ENCODE data around the gene MAML1.
"Not testable (repeated sequence)": the region's sequence is repeated elsewhere in the genome, so short reads cannot be mapped to it uniquely, and the experiment has no call there.

The MAML1 gene, protein sequence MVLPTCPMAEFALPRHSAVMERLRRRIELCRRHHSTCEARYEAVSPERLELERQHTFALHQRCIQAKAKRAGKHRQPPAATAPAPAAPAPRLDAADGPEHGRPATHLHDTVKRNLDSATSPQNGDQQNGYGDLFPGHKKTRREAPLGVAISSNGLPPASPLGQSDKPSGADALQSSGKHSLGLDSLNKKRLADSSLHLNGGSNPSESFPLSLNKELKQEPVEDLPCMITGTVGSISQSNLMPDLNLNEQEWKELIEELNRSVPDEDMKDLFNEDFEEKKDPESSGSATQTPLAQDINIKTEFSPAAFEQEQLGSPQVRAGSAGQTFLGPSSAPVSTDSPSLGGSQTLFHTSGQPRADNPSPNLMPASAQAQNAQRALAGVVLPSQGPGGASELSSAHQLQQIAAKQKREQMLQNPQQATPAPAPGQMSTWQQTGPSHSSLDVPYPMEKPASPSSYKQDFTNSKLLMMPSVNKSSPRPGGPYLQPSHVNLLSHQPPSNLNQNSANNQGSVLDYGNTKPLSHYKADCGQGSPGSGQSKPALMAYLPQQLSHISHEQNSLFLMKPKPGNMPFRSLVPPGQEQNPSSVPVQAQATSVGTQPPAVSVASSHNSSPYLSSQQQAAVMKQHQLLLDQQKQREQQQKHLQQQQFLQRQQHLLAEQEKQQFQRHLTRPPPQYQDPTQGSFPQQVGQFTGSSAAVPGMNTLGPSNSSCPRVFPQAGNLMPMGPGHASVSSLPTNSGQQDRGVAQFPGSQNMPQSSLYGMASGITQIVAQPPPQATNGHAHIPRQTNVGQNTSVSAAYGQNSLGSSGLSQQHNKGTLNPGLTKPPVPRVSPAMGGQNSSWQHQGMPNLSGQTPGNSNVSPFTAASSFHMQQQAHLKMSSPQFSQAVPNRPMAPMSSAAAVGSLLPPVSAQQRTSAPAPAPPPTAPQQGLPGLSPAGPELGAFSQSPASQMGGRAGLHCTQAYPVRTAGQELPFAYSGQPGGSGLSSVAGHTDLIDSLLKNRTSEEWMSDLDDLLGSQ

DNA sequence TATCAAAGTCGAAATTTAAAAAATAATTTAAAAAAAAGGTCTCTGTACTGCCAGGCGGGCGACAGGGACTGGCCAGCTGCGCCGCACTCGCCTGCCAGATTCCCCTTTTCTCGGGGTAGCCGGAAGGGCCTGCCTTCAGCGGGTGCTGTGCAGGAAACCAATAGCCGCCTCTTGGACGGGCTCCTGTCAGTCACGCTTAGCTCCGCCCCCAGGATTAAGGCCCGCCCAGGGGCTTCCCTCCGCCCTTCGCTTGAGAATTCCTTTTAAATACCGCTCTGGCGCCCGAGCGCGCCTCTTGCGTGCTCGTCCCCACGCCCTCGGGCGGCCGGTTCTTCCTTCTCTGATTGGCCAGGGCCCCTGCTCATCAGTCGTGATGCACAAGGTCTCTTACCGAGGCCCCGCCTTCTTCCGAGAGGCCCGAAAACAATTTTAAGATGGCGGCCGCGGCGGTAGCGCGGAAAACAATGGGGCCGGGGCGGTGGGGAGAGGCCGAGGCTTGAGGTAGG, at the start of gene MAML1:
TSS of gene MAML1 (plus strand) at position 411 of the 506 bp plus-strand sequence. CDS start 291 bp downstream, outside the sequence.
- peak within 1 kb of the TSS; percentile 78 for H3K4me3 ChIP-seq (ENCODE audit: low read length)
- TF ChIP-seq ZNF274 (IDR thresholded peaks at IDR 0.05; ENCODE audit: low read depth, low read length): no peak

DNA sequence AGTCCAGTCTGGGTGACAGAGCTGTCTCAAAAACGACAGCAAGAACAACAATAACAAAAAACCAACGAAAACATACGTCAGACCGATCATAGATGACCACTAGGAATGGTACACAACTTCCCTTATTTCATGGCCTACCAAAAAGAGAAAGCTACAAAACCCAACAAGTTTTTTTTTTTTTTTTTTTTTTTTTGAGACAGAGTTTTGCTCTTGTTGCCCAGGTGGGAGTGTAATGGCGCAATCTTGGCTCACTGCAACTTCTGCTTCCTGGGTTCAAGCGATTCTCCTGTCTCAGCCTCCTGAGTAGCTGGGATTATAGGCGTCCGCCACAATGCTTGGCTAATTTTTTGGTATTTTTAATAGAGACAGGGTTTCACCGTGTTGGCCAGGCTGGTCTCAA, 43.4 kb upstream of the MAML1 start:
- not testable (repeated sequence) for H3K4me3 ChIP-seq (ENCODE audit: low read length)

DNA sequence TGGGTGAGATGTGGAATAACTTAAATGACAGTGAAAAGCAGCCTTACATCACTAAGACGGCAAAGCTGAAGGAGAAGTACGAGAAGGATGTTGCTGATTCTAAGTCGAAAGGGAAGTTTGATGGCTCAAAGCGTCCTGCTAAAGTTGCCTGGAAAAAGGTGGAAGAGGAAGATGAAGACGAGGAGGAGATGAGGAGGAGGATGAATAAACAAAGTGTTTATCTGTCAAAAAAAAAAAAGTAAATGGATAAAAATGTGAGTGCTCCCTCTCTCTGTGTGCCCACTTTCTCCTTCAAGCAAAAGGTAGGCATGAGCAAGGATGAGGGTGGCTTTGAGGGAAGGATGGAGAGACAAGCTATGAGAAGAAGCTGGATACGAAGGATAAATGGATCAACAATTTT, 38.1 kb upstream of the MAML1 start:
- no peak for TF ChIP-seq ZNF274 (IDR thresholded peaks at IDR 0.05; ENCODE audit: low read depth, low read length)
- H3K4me3 ChIP-seq (ENCODE audit: low read length): no peak overlapping the region

DNA sequence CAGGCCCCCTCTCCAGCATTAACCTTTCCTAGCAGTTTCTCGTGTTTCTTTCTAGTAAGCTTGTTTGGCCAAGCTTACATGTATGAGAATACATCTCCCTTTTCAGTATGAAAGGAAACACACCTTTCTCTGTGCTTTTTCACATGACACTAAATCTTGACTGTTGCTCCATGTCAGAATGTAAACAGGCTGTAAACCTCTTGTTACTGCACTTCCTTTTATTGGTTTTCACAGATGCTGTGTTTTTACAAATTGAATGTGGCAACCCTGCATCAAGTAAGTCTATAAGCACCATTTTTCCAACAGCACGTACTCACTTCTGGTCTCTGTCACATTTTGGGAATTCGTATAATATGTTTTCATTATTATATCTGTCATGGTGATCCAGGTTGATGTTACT, 36.0 kb upstream of the MAML1 start:
- H3K4me3 ChIP-seq (ENCODE audit: low read length): no peak overlapping the region
- no peak for TF ChIP-seq ZNF274 (IDR thresholded peaks at IDR 0.05; ENCODE audit: low read depth, low read length)

DNA sequence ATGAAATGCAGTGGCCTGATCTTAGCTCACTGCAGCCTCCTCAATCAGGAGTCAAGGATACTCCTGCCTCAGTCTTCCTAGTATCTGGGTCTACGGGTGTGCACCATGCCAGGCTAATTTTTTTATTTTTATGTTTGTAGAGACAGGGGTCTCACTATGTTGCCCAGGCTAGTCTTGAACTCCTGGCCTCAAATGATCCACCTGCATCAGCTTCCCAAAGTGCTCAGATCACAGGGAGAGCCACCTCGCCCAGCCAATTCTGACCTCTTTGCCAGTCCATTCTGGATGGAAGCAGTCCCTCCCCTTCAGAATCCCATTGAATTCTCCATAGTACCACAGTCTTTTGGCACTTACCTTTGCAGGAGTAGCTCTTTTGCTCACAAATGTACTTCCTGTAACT, 35.5 kb upstream of the MAML1 start:
- no peak overlapping the region; the same call in 1 of the 2 replicates for H3K4me3 ChIP-seq (ENCODE audit: low read length)
- no peak for TF ChIP-seq ZNF274 (IDR thresholded peaks at IDR 0.05; ENCODE audit: low read depth, low read length)

DNA sequence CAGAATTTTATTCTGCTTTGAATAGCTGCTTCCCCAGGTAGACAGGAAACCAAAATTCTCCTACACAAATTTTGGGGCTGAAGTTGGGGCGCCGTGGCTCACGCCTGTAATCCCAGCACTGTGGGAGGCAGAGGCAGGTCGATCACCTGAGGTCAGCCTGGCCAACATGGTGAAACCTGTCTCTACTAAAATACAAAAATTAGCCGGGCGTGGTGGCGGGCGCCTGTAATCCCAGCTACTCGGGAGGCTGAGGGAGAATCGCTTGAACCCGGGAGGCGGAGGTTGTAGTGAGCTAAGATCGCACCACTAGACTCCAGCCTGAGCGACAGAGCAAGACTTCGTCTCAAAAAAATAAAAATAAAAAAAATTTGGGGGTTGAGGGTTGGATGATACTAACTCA, 35.1 kb upstream of the MAML1 start:
- peak overlapping the region; percentile 70 for H3K4me3 ChIP-seq (ENCODE audit: low read length)

DNA sequence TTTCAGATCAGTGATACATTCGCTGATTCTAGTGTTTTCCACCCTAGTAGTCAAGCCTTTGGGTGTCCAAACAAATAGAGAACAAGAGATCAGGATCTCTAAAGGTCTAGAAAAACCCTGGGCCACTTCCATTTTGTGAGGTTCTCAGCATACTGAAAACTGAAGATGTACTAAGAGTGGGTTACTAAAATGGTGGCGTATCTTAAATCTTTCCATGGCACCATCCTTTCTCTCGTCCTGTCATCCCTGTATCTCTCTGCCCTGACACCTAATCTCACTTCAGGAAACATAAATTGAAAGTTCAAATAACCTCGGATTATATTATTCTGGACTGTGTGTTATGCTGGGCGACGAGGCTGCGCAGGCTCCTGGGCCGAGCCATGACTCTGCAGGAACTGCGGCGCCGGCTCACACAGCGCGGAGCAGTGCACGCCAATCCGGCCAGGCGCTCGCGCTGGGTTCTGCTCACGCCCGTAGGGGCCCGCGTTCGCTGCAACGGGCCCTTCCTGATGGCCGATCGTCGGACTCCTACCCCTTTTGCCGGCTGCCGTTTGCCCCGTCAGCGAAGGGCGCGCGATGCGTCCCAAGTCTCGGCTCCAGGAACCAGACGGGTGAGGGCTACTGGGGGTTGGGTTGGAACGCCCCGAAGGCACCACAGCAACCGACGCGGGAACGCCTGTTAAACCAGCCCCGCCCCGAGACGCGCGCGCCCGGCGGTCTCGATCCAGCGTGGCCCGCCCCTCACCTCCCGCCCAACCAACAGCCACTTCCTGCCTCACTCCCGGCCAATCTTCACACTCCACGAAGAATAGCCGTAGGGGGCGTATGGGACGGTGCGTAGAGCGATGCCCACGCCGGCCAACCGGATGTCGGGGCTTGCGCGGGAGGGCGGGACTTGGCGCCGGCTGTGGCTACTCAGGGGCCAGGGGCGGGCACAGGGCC, 34.4 kb upstream of the MAML1 start:
- H3K4me3 ChIP-seq (ENCODE audit: low read length): peak overlapping the region; percentile 100
- no peak for TF ChIP-seq ZNF274 (IDR thresholded peaks at IDR 0.05; ENCODE audit: low read depth, low read length)

DNA sequence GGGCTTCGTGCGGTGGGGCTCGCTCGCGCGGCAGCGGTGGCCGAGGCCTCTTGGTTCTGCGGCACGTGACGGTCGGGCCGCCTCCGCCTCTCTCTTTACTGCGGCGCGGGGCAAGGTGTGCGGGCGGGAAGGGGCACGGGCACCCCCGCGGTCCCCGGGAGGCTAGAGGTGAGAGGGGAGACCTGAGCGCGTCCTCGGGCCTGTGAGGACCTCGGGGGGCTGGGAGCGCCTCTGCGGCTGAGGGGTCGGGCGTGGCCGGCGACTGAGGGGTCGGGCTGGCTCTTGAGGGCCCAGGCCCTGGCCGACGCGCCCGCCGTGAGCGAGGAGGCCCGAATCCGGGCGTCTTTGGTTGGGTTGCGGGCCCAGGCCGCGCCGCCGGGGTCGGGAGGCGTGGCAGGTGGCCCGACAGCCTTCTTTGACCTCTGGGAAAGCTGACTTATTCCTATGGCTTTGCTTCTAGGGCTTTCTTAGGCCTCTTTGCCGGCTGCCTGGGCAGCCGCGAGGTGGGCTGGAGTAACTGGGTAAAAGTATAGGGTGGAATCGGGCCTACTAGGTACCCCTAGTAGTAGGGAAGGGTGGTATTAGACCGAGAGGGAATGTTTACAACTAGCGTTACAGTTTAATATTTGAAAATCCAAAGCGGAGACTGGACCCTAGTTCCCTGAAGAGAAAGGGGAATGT, 33.5 kb upstream of the MAML1 start, which contains the start of gene CANX:
TSS of gene CANX (plus strand) at position 33 of the 681 bp plus-strand sequence. CDS start 6,715 bp downstream, outside the sequence.
- peak within 1 kb of the TSS; percentile 100 for H3K4me3 ChIP-seq (ENCODE audit: low read length)
- no peak for TF ChIP-seq ZNF274 (IDR thresholded peaks at IDR 0.05; ENCODE audit: low read depth, low read length)

DNA sequence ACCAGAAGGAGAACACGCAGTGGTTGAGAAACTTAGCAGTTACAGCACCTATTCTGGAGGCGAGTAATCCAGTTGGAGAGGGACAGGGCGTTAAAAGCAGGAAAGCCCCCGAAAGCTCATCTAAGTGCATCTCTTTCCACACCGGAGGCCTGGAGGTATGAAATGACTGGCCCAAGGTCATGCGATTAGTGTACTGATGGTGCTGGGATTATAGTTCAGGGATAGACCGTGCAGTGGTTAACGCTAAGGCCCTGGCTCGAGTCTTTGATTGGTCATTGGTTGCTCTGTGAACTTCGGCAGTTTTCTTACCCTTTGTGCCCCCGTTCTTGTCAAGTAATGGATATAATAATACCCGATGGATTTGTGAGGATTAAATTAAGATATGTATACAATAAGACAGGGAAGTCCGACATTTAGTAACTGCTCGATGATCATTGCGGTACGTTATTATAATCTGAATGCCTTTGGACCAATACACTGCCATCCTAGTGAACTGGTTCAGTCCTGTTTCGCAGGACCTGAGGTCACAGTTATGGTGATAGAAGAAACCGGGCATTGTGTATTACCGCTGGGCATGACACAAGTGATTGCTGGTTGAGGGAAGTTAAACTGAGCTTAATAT, 32.9 kb upstream of the MAML1 start:
- no peak for TF ChIP-seq ZNF274 (IDR thresholded peaks at IDR 0.05; ENCODE audit: low read depth, low read length)
- peak overlapping the region; percentile 100 for H3K4me3 ChIP-seq (ENCODE audit: low read length)

DNA sequence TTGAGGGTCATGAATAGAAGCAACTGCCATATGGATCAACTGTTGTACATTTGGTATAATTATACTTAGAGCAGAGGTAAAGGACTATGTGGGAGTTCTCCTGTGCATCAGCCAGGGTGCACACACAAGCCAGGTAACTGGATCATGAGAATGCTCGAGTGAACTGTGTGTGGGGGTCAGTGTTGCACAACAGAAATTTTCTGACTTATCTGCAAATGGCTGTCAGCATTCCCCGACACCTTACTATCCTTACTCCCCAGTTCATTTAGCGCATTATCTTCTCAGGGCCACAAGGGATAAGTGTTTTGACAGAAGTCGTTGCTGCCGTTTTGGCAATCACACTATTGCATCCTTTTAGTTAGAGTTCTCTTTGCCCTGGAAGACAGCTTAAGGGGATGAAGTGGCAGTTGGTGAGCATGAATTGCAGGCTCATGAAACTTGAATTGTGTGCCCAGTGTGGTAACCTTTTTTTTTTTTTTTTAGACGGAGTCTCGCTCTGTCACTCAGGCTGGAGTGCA, 32.2 kb upstream of the MAML1 start:
- peak overlapping the region; percentile 100 for H3K4me3 ChIP-seq (ENCODE audit: low read length)
- no peak for TF ChIP-seq ZNF274 (IDR thresholded peaks at IDR 0.05; ENCODE audit: low read depth, low read length)

DNA sequence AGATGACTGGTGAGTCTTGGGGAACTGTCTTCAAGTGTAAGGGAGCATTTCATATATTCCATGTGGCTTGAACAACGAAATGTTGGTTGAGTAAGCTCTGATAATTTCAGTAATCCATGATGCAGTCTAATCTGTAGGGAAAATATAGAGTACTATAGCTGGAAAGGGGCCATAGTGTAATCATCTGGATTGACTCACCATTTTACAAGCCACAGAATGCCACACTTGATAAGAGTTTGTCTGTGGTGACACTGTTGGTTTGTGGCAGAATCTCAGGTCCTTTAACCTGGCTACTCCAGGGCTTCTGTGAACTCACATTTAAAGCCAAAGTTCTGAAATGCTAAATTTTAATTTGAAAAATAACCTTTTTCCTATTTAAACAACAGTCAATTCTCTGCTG, 16.3 kb upstream of the MAML1 start:
- H3K4me3 ChIP-seq (ENCODE audit: low read length): no peak overlapping the region
- no peak for TF ChIP-seq ZNF274 (IDR thresholded peaks at IDR 0.05; ENCODE audit: low read depth, low read length)

DNA sequence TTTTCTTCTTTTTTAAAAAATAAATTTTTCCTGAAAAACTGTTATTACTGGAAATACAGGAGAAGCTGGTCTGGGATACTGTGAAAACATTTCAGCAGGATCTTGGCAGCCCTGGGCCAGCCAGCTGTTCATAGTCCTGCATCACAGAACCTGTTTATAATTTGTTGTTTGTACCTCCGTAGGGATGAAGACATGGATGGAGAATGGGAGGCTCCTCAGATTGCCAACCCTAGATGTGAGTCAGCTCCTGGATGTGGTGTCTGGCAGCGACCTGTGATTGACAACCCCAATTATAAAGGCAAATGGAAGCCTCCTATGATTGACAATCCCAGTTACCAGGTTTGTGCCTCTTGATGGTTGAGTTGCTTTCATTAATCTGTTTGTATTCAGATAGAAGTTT, 12.4 kb upstream of the MAML1 start:
- no peak for TF ChIP-seq ZNF274 (IDR thresholded peaks at IDR 0.05; ENCODE audit: low read depth, low read length)
- H3K4me3 ChIP-seq (ENCODE audit: low read length): no peak overlapping the region

All from GM08714 (cell line).